ENCODE measurements around the gene DHX15.

DHX15 gene

DNA sequence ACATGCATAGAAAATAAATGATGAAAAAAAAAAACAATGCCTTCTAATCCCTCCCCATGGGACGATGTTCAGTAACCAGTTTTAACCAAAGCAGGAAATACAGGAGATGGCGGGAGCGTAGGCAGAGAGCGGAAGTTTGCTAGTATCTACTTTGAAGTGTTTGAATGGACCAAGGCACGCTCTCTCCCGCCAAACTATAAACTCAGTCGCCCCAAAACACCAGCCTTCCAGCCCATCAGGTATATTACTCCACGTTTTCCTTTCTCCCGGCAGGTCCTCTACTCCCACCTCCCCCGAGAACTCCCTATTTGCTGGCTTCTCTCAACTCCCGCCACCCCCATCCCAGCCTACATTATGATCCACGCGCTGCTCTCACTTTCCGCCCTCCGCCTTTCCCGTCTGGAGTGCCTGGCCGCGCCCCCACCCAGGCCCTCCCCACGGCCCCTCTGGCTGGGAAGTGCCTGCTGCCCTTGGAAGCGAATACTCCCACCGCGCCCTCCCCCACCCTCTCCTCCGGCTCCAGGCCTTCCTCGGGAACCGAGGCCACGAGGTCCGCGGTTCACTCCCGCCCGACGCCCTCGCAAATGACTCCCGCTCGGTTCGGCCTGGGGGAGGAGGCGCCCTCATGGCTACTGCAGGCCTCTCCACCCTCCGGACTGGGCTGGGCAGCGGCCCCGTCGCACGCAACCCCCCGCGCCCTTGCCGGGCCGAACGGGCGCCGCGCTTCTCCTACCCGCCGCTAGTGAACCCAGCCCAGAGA, 723 bp downstream of the DHX15 start:
- DNase-seq (ENCODE audit: extremely low read depth in 1 of 2, low read depth in 1 of 2), result peak; percentile 15 to 46

DNA sequence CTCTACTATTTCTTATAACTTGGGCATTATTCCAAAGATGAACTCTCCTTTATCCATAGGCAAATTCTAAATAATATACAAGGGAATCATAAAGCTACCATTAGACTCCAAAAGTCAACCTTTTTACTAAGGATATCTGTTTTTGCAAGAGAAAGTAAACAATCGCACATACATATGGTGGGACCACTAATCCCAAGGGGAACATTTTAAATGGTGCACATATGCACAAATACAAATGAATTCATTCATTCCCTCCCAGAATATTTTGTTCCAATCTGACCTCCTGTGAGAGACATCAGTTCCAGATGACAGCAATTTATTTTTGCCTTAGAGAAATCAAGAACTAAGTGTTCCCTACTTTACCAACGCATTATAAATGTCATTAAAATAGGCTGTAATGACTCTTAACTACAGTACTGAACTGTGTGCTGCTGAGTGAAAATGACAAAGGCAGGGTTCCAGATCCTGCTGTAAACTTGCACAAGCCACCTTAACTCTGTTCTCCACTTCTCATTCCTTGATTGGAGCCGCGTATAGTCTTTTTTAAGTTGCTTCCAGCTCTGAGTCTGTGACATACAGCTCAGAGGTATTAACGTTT, 2.0 kb downstream of the DHX15 start:
- DNase-seq (ENCODE audit: extremely low read depth in 1 of 2, low read depth in 1 of 2), result no peak

DNA sequence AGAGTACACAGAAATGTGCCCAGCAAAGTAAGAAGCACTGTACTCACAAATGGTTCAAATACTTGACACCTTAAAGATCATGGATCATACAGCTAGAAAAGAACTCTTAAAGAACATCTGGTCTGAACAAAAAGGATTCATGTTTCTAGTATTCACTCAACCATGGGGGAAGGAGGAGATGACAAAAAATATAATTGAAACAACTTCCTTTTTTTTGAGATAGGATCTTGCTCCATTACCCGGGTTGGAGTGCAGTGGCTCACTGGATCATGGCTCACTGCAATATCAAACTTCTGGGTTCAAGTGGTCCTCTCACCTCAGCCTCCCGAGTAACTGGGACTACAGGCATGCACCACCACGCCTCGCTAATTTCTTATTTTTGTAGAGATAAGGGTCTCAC, 6.0 kb downstream of the DHX15 start:
- DNase-seq (ENCODE audit: extremely low read depth in 1 of 2, low read depth in 1 of 2), result no peak

DNA sequence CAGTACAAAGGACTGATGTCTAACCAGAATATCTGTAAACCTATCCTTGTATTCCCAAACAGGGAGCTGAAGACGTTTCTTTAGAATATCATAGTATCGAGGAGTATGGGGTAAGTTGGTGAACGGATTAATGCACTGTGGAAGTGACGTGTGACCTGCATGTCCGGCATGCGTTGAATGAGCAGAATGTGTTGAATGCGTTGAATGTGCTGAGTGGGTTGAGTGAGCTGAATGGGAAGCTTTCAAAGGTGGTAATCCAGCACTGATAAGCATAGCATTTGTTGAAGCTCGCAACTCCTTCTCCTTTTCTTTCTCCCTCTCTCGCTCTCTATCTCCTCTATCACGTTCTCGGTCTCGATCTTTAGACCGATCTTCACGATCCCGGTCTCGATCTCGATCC, 8.1 kb downstream of the DHX15 start:
- no peak for DNase-seq (ENCODE audit: extremely low read depth in 1 of 2, low read depth in 1 of 2)

- DNase-seq (ENCODE audit: extremely low read depth in 1 of 2, low read depth in 1 of 2), result no peak
Measured at GRCh38 chr4:24574236-24574635, 10.1 kb downstream of the DHX15 start.

DNA sequence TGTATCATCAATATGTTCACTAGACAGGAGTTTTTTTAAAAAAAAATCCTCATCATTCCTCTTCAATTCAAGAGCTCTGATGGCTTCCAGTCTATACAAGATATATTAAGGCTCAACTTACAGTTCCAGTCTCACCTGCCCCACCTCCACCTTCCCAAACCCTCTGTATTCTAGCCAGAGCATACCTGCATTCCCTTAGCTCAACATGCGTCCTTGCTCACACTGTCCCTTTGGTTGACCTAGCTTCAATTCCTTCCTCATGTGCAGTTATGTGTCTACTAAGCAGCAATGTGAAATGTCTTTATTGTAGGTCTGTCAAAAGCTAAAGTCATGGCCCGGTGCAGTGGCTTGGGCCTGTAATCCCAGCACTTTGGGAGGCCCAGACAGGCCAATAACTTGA, 10.8 kb downstream of the DHX15 start:
- DNase-seq (ENCODE audit: extremely low read depth in 1 of 2, low read depth in 1 of 2), result no peak

- DNase-seq (ENCODE audit: extremely low read depth in 1 of 2, low read depth in 1 of 2), result no peak
Measured at GRCh38 chr4:24570574-24571236, 13.6 kb downstream of the DHX15 start.

DNA sequence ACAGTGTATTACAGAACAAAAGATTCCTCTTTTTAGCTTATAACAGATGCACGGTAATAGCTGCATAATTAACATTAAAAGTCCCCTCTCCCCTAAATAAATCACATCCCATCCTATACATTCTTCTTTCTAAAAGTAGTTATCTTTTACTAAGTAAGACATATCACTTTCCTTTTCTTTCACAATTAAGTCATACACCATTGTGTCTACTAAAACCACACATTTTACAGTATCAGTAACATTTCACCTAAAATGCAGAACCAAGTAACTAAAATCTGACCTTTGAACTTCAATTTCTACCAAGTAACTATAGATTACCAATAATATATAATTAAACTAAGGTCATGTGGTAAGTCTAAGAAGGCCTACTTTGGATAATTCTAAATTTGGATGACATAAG, 14.2 kb downstream of the DHX15 start:
- DNase-seq (ENCODE audit: extremely low read depth in 1 of 2, low read depth in 1 of 2), result no peak

- no peak for DNase-seq (ENCODE audit: extremely low read depth in 1 of 2, low read depth in 1 of 2)
Measured at GRCh38 chr4:24569662-24570061, 14.7 kb downstream of the DHX15 start.

GRCh38 chr4:24568425-24568824, 15.9 kb downstream of the DHX15 start:
- no peak for DNase-seq (ENCODE audit: extremely low read depth in 1 of 2, low read depth in 1 of 2)

DNA sequence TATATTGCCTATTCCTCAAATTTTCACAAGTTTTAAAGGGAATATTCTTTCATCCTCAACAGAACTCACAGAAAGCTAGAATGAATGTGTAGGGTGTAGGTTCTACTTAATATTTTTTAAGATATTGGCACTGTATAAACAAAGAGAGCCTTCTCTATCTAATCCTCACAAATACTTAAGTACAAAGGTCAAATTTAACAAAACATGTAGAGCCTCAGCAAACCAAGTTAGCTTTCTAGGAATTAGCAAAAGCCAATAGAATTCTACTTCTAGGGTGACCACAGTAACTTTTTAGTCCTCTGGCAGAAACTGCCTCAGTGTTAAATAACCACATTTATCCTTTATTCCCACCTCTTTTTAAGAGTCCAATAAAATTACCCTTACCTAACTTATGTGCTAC, 19.3 kb downstream of the DHX15 start:
- DNase-seq (ENCODE audit: extremely low read depth in 1 of 2, low read depth in 1 of 2), result no peak

GRCh38 chr4:24564488-24564887, 19.9 kb downstream of the DHX15 start:
- DNase-seq (ENCODE audit: extremely low read depth in 1 of 2, low read depth in 1 of 2), result no peak

GRCh38 chr4:24561438-24562139, 22.8 kb downstream of the DHX15 start:
- DNase-seq (ENCODE audit: extremely low read depth in 1 of 2, low read depth in 1 of 2), result no peak

GRCh38 chr4:24560868-24561368, 23.4 kb downstream of the DHX15 start:
- no peak for DNase-seq (ENCODE audit: extremely low read depth in 1 of 2, low read depth in 1 of 2)

DNA sequence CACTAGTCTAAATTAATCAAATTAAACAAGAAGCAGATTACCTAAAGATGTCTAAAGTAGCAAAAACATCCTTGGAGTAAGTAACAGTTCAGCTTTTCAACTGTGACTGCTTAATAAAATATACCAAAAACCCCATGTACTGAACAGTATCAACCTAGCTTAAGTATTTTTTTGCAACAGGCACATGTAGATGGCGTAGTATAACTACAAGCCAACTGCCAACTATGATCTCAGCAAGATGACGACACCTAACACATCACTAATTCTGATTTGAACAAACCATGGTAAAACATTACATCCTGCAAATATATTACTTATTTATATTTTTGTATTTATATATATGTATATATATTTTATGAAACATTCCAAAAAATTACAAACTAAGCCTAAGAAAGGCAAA, 24.5 kb downstream of the DHX15 start:
- DNase-seq (ENCODE audit: extremely low read depth in 1 of 2, low read depth in 1 of 2), result no peak

DNA sequence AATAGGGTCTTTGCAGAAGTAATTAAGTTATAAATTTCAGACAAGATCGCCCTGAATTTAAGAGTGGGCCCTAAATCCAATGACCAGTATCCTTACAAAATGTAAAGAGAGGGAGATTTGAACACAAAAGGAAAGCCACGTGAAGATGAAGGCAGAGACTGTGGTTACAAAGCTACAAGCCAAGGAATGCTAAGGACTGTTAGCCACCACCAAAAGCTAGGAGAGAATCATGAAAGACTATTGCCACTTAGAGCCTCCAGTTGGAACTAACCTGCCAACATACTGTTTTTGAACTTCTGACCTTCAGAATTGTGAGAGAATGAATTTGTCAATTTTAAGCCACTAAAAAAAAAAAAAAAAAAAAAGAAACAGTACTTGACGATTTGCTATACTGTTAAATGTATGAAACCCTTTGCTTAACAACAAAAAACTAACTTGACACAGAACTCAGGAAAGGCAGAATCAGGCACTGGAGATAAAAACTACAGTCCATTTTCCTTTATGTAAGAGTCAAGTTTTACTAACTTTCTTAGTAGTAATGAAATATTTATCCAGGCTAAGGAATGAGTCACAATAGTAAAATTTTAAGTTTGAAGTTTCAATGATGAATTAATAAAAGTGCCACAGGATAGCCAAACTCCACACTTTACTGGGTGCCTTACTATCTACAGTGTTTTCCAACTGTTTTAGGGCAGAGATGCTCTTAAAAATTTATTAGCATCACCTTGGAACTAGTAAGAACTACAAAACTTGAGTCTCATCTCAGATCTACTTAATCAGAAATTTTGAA, 25.1 kb downstream of the DHX15 start:
- no peak for DNase-seq (ENCODE audit: extremely low read depth in 1 of 2, low read depth in 1 of 2)

GRCh38 chr4:24557026-24558025, 27.0 kb downstream of the DHX15 start:
- DNase-seq (ENCODE audit: extremely low read depth in 1 of 2, low read depth in 1 of 2), result no peak

DNA sequence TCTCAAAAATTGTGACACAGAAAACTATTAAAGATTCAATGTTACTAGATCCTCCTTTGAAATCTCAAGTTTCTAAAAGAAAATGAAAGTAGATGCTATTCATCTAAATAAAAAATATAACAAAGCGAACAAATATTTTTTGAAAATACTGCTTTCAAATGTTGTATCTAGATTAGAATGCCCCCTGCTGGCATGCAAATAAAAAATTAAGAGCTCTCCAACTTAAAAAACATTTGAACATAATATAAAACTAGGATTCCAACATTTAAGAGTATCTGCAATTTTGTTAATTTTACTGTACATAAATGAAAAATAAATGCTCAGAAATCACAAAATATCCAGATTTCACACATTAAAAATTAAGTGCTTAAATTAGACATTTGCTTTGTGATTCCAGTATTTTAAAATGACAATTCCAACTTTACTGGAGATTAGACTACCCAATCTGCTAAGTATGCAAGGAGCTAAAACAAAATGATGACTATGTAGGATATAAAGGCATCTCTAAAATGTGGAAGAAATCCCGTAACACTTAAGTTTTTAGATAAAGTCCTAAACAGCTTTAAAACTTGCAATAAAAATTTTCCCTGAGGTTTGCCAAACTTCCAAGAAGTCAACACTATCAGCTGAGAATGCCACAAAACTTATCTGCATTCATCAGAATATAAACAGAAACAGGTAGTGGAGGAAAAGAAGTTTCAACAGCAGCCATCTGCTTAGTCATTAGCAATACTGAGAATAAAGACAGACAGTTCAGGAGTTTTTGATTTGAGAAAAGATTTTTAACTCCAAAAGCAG, 32.7 kb downstream of the DHX15 start:
- no peak for DNase-seq (ENCODE audit: extremely low read depth in 1 of 2, low read depth in 1 of 2)
